Transverse colon (tissue), 3 donors: ENCODE measurements around the gene GABRG3.

Source experiments
- EP300 ChIP-seq: sonication (generic); formaldehyde crosslinking; IDR thresholded peaks from one replicate; pipeline ENCODE4 v1.6.1; 2017; ENCODE audit warnings: antibody characterized with exemption, low read depth
- POLR2A ChIP-seq: fragments of 450-650 bp; IDR thresholded peaks from one replicate; pipeline ENCODE4 v1.6.1; 2016; ENCODE audit warnings: antibody characterized with exemption, mild to moderate bottlenecking, moderate library complexity
- TF ChIP-seq, protein P1 (sequence below), 5 experiments: fragments of 200-600 bp in 3 of 5; fragments of 450-650 bp in 2 of 5; sonication (generic) in 3 of 5; IDR thresholded peaks; 1 replicate in 2 of 5; 2 replicates in 3 of 5; pipeline ENCODE4 v1.5.1; 2016 to 2017; ENCODE audit warnings: antibody characterized with exemption in 5 of 5, inconsistent platforms in 3 of 5, mild to moderate bottlenecking in 2 of 5, moderate library complexity in 1 of 5

DNA sequence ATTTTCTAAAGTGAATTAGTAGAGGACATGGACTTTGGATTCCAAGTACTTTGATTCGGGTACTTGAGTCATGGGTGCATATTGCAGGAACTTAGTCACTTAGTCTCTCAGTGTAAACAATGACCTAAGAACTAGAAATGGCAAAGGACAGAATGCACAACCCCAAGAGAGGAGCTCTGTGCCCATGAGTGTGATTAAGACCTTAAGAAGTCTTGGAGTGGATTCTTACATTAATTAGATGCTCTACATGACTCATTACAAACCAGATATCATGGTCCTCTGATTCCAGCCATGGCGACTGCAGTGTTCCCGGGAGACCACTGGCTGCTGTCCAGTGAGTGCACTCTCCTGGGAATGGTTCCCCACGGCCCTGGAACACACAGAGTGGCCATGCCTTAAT lies 251.5 kb downstream of the GABRG3 start:
- TF ChIP-seq, protein P1, sequence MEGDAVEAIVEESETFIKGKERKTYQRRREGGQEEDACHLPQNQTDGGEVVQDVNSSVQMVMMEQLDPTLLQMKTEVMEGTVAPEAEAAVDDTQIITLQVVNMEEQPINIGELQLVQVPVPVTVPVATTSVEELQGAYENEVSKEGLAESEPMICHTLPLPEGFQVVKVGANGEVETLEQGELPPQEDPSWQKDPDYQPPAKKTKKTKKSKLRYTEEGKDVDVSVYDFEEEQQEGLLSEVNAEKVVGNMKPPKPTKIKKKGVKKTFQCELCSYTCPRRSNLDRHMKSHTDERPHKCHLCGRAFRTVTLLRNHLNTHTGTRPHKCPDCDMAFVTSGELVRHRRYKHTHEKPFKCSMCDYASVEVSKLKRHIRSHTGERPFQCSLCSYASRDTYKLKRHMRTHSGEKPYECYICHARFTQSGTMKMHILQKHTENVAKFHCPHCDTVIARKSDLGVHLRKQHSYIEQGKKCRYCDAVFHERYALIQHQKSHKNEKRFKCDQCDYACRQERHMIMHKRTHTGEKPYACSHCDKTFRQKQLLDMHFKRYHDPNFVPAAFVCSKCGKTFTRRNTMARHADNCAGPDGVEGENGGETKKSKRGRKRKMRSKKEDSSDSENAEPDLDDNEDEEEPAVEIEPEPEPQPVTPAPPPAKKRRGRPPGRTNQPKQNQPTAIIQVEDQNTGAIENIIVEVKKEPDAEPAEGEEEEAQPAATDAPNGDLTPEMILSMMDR (IDR thresholded peaks at IDR 0.05) = no peak
- no peak for TF ChIP-seq EP300
- TF ChIP-seq POLR2A = no peak
